ENCODE measurements around the gene AFAP1.

AFAP1 gene

DNA sequence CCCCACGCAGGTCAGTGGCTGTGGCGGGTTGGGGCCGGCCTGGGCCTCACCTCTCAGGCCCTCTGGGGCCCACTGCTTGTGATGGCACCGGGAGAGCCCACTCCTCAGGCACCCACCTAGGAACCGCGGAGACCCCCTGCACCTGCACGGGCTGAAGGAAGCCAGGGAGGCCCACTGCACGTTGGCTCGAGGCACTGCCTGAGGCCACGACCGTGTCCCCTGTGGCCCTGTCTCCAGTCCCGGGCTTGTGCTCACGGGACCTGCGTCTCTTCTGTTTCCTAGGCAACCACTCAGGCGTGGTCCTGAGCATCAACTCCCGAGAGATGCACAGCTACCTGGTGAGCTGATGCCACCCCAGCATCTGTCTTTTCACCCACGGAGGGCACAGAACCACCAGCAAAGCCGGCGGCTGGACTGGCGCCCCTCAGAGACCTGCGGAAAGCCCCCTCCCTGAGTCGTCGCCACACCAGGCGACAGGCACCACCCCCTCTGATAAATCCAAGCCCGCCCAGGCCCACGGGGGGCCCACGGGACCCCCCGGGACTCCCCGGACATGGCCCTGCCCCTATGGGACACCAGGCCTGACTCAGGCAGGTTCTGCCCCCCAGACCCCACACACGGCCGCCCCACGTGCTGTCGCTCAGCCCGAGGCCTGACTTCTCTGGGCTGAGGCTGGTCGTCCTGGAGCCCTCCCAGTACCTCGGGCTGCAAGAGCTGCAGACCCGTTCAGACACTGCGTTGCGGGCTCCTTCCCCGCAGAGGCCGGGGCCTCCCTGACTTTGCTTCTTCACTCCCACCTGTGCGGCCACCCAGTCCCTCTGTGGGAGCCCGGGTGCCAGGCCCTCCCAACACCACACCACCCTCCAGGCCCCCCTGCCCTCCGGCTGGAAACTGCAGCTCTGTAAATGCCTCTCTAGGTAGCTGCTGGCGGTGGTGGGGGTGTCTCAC, 199.5 kb downstream of the AFAP1 start:
- POLR2A ChIA-PET = no interaction called here
- H3K4me1 ChIP-seq (ENCODE audit: control insufficient read depth, insufficient read depth, low read length) = no peaks in the 10 kb centered on the region

DNA sequence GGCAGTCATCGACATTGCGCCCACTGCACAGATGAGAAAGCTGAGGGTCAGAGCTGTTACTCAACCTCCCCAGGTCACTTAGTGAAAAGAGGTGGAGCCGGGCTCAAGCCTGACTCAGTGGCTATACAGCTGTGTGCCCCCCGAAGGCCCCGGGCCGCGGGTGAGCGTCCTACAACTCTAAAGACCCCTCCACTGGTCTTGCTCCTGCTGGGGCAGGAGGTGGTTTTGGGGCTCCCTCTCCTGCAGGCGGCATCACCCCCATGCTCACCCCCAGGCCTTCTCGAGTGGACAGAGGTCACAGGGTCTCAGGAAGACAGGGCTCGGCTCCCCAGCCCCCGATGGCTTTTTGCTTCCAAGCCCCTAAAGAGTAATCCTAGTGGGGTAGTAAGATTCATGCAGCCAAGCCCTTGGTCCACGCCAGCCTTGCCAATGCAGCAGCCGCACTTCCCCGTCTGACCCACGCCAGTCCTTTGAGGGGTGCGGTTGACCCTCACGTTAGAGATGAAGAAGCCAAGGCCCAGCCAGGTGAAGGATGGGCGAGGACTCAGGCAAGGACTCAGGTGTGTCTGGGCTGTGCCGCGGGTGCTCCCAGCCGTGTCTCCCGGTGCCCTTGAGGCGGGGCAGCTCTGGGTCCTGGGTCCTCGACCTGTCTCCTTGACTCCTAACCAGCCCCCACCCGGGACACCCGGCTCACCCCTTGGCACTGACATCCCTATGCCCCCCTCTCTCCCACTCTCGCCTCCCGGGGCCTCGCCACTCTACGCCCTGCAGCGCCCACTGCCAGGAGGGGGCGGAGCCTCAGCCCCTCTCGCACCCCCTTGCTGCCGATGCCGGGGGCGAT, 200.4 kb downstream of the AFAP1 start:
- ChIA-PET POLR2A (no interaction called here), CTCF (interaction anchor here (0.7 kb wide), 1 partner anchor 724 kb away, joined by 4 read pairs; no protein-coding TSS in a partner anchor)

More for the DNA sequence above, 199.5 kb downstream of the AFAP1 start:
- TF ChIP-seq ZNF292 (tag by site-specific recombination; IDR thresholded peaks at IDR 0.05; ENCODE audit: borderline replicate concordance, low read depth) (no peak), GLIS2 (tag by site-specific recombination; IDR thresholded peaks at IDR 0.05) (0 out of 2 replicates have a peak, but pooled peaks have one; percentile 21)
- Histone ChIP-seq H3K27ac (ENCODE audit: extremely low read depth, low read depth, low read length) (no peak overlapping the region), H3K36me3 (ENCODE audit: control insufficient read depth in 2 of 2, insufficient read depth in 1 of 2, low read length in 2 of 2) (no peaks in the 10 kb centered on the region), H3K4me3 (ENCODE audit: low read depth, low read length) (no peak overlapping the region), H3K9me3 (ENCODE audit: control insufficient read depth, insufficient read depth, low read depth, low read length) (no peaks in the 10 kb centered on the region)
- CTCF ChIA-PET = interaction anchor here (0.7 kb wide), 1 partner anchor 725 kb away, joined by 4 read pairs; no protein-coding TSS in a partner anchor

GRCh38 chr4:7738458-7739076, 201.1 kb downstream of the AFAP1 start:
- POLR2A ChIA-PET = no interaction called here
- Histone ChIP-seq H3K36me3 (ENCODE audit: control insufficient read depth in 2 of 2, insufficient read depth in 1 of 2, low read length in 2 of 2) (no peaks in the 10 kb centered on the region), H3K4me1 (ENCODE audit: control insufficient read depth, insufficient read depth, low read length) (no peaks in the 10 kb centered on the region), H3K27ac (ENCODE audit: extremely low read depth, low read depth, low read length) (no peak overlapping the region), H3K9me3 (ENCODE audit: control insufficient read depth, insufficient read depth, low read depth, low read length) (no peaks in the 10 kb centered on the region), H3K4me3 (ENCODE audit: low read depth, low read length) (no peak overlapping the region)
- CTCF ChIA-PET = no interaction called here
- no peak for TF ChIP-seq ZNF76 (tag by site-specific recombination; IDR thresholded peaks at IDR 0.05; ENCODE audit: borderline replicate concordance, low read depth)
- TF ChIP-seq ZNF624 (tag by site-specific recombination; IDR thresholded peaks at IDR 0.05) = no peak
- no peak for TF ChIP-seq ZNF138 (tag by site-specific recombination; IDR thresholded peaks at IDR 0.05; ENCODE audit: borderline replicate concordance)
- TF ChIP-seq ZNF341 (tag by site-specific recombination; IDR thresholded peaks at IDR 0.05; ENCODE audit: low read depth) = no peak
- TF ChIP-seq, protein P1, sequence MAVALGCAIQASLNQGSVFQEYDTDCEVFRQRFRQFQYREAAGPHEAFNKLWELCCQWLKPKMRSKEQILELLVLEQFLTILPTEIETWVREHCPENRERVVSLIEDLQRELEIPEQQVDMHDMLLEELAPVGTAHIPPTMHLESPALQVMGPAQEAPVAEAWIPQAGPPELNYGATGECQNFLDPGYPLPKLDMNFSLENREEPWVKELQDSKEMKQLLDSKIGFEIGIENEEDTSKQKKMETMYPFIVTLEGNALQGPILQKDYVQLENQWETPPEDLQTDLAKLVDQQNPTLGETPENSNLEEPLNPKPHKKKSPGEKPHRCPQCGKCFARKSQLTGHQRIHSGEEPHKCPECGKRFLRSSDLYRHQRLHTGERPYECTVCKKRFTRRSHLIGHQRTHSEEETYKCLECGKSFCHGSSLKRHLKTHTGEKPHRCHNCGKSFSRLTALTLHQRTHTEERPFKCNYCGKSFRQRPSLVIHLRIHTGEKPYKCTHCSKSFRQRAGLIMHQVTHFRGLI (tag by site-specific recombination; IDR thresholded peaks at IDR 0.05) = no peak
- no peak for TF ChIP-seq ZNF701 (tag by site-specific recombination; IDR thresholded peaks at IDR 0.05)
- no peak for TF ChIP-seq ZNF404 (tag by site-specific recombination; IDR thresholded peaks at IDR 0.05)
- no peak for TF ChIP-seq ZNF140 (tag by site-specific recombination; IDR thresholded peaks at IDR 0.05)
- TF ChIP-seq, protein P2, sequence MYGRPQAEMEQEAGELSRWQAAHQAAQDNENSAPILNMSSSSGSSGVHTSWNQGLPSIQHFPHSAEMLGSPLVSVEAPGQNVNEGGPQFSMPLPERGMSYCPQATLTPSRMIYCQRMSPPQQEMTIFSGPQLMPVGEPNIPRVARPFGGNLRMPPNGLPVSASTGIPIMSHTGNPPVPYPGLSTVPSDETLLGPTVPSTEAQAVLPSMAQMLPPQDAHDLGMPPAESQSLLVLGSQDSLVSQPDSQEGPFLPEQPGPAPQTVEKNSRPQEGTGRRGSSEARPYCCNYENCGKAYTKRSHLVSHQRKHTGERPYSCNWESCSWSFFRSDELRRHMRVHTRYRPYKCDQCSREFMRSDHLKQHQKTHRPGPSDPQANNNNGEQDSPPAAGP (tag by site-specific recombination; IDR thresholded peaks at IDR 0.05) = no peak

More for the DNA sequence above, 200.4 kb downstream of the AFAP1 start:
- Histone ChIP-seq H3K9me3 (ENCODE audit: control insufficient read depth, insufficient read depth, low read depth, low read length) (no peaks in the 10 kb centered on the region), H3K4me1 (ENCODE audit: control insufficient read depth, insufficient read depth, low read length) (no peaks in the 10 kb centered on the region), H3K27ac (ENCODE audit: extremely low read depth, low read depth, low read length) (no peak overlapping the region), H3K4me3 (ENCODE audit: low read depth, low read length) (no peak overlapping the region), H3K36me3 (ENCODE audit: control insufficient read depth in 2 of 2, insufficient read depth in 1 of 2, low read length in 2 of 2) (no peaks in the 10 kb centered on the region)
- TF ChIP-seq ZNF266 (tag by site-specific recombination; IDR thresholded peaks at IDR 0.05; ENCODE audit: low read depth) = no peak
- TF ChIP-seq ZSCAN4 (tag by site-specific recombination; IDR thresholded peaks at IDR 0.05) = no peak
- TF ChIP-seq EGR2 (tag by site-specific recombination; IDR thresholded peaks at IDR 0.05; ENCODE audit: low read depth) = no peak
- TF ChIP-seq KLF9 (tag by site-specific recombination; IDR thresholded peaks at IDR 0.05; ENCODE audit: low read depth) = no peak
- TF ChIP-seq, protein P3, sequence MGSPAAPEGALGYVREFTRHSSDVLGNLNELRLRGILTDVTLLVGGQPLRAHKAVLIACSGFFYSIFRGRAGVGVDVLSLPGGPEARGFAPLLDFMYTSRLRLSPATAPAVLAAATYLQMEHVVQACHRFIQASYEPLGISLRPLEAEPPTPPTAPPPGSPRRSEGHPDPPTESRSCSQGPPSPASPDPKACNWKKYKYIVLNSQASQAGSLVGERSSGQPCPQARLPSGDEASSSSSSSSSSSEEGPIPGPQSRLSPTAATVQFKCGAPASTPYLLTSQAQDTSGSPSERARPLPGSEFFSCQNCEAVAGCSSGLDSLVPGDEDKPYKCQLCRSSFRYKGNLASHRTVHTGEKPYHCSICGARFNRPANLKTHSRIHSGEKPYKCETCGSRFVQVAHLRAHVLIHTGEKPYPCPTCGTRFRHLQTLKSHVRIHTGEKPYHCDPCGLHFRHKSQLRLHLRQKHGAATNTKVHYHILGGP (tag by site-specific recombination; IDR thresholded peaks at IDR 0.05) = no peak
- no peak for TF ChIP-seq HOXA7 (CRISPR knock-in tag; IDR thresholded peaks at IDR 0.05; ENCODE audit: borderline replicate concordance)
- no peak for TF ChIP-seq ZNF214 (tag by site-specific recombination; IDR thresholded peaks at IDR 0.05; ENCODE audit: borderline replicate concordance)
- TF ChIP-seq, protein P4, sequence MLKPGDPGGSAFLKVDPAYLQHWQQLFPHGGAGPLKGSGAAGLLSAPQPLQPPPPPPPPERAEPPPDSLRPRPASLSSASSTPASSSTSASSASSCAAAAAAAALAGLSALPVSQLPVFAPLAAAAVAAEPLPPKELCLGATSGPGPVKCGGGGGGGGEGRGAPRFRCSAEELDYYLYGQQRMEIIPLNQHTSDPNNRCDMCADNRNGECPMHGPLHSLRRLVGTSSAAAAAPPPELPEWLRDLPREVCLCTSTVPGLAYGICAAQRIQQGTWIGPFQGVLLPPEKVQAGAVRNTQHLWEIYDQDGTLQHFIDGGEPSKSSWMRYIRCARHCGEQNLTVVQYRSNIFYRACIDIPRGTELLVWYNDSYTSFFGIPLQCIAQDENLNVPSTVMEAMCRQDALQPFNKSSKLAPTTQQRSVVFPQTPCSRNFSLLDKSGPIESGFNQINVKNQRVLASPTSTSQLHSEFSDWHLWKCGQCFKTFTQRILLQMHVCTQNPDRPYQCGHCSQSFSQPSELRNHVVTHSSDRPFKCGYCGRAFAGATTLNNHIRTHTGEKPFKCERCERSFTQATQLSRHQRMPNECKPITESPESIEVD (tag by site-specific recombination; IDR thresholded peaks at IDR 0.05) = no peak
- TF ChIP-seq ZFP41 (tag by site-specific recombination; IDR thresholded peaks at IDR 0.05; ENCODE audit: borderline replicate concordance) = no peak
- TF ChIP-seq ZNF624 (tag by site-specific recombination; IDR thresholded peaks at IDR 0.05) = no peak
